Neural cell (in vitro differentiated cells): Measurements from ENCODE around the gene OAF. TPM values are rescaled to one million over a fixed set of nuclear protein-coding genes. Genes with fewer than 3 reads are reported as not detected.

ENCODE experiments used
- H2AFZ ChIP-seq: fragments of 200-600, 300-800 bp; sonication (generic), shearing (Covaris generic); 2 replicates; pipeline ENCODE4 v1.6.0; 2014; ENCODE audit warnings: low read depth, mild to moderate bottlenecking, antibody characterized with exemption, low read length, moderate library complexity
- H3F3A ChIP-seq: fragments of 200-600 bp; shearing (Covaris generic); 2 replicates; pipeline ENCODE4 v1.6.1; 2016; ENCODE audit warnings: mild to moderate bottlenecking, moderate library complexity, mixed read lengths, antibody characterized with exemption, low read length; ENCODE audit not compliant: insufficient read depth, poor library complexity, severe bottlenecking
- H3K27ac ChIP-seq: fragments of 200-600, 300-800 bp; sonication (generic), shearing (Covaris generic); 2 replicates; pipeline ENCODE4 v1.5.1; 2014; ENCODE audit warnings: mild to moderate bottlenecking, low read length, moderate library complexity
- H3K27me3 ChIP-seq: fragments of 300-800, 200-600 bp; sonication (generic), shearing (Covaris generic); 2 replicates; pipeline ENCODE4 v1.6.0; 2014; ENCODE audit warnings: mild to moderate bottlenecking, low read depth, low read length, moderate library complexity; ENCODE audit not compliant: insufficient read depth
- H3K36me3 ChIP-seq: fragments of 300-800, 200-600 bp; sonication (generic), shearing (Covaris generic); 2 replicates; pipeline ENCODE4 v1.5.1; 2014; ENCODE audit warnings: mild to moderate bottlenecking, antibody characterized with exemption, low read length, moderate library complexity; ENCODE audit not compliant: insufficient read depth
- H3K4me2 ChIP-seq: fragments of 300-800, 200-600 bp; sonication (generic), shearing (Covaris generic); 2 replicates; pipeline ENCODE4 v1.6.0; 2014; ENCODE audit warnings: mild to moderate bottlenecking, low read length
- H3K4me3 ChIP-seq: fragments of 300-800, 200-600 bp; sonication (generic), shearing (Covaris generic); 2 replicates; pipeline ENCODE4 v1.5.1; 2014; ENCODE audit warnings: mild to moderate bottlenecking, low read length, moderate library complexity
- H3K79me2 ChIP-seq: fragments of 200-600 bp; shearing (Covaris generic); replicated peaks from 2 replicates; pipeline ENCODE4 v1.6.0; 2014; ENCODE audit warnings: mild to moderate bottlenecking, low read length, moderate library complexity; ENCODE audit not compliant: insufficient read depth
- H3K9ac ChIP-seq: fragments of 300-800, 200-600 bp; sonication (generic), shearing (Covaris generic); 2 replicates; pipeline ENCODE4 v1.6.1; 2016; ENCODE audit warnings: mild to moderate bottlenecking, low read length, mixed read lengths
- H3K9me2 ChIP-seq: fragments of 200-600 bp; shearing (Covaris generic); 2 replicates; pipeline ENCODE4 v1.6.1; 2016; ENCODE audit warnings: mild to moderate bottlenecking, low read length, mixed read lengths; ENCODE audit not compliant: insufficient read depth
- H3K9me3 ChIP-seq: fragments of 200-600, 300-800 bp; sonication (generic), shearing (Covaris generic); 2 replicates; pipeline ENCODE4 v1.6.1; 2016; ENCODE audit warnings: mild to moderate bottlenecking, mixed run types, low read length, moderate library complexity, mixed read lengths
- H4K20me1 ChIP-seq: fragments of 200-600 bp; shearing (Covaris generic); 2 replicates; pipeline ENCODE4 v1.6.1; 2016; ENCODE audit warnings: mild to moderate bottlenecking, mixed run types; ENCODE audit not compliant: insufficient read depth
- EP300 ChIP-seq: fragments of 450-650 bp; conservative IDR thresholded peaks from 2 replicates; pipeline ENCODE4 v1.6.1; 2014; ENCODE audit warnings: antibody characterized with exemption, mild to moderate bottlenecking, moderate library complexity; ENCODE audit not compliant: poor library complexity, severe bottlenecking
- EZH2 ChIP-seq: fragments of 200-600, 300-800 bp; shearing (Covaris generic), sonication (generic); IDR thresholded peaks from 2 replicates; pipeline ENCODE4 v1.6.1; 2014; ENCODE audit warnings: antibody characterized with exemption, low read length, borderline replicate concordance, mild to moderate bottlenecking; ENCODE audit not compliant: insufficient read depth, poor library complexity, severe bottlenecking
- MXI1 ChIP-seq: fragments of 450-650 bp; conservative IDR thresholded peaks from 2 replicates; pipeline ENCODE4 v1.6.1; 2014; ENCODE audit warnings: antibody characterized with exemption, mild to moderate bottlenecking; ENCODE audit not compliant: poor library complexity, severe bottlenecking
- POLR2AphosphoS5 ChIP-seq: IDR thresholded peaks from 2 replicates; pipeline ENCODE4 v1.6.1; 2012
- RAD21 ChIP-seq: fragments of 450-650 bp; conservative IDR thresholded peaks from 2 replicates; pipeline ENCODE4 v1.6.1; 2014; ENCODE audit warnings: antibody characterized with exemption, mild to moderate bottlenecking, moderate library complexity
- SMC3 ChIP-seq: fragments of 450-650 bp; conservative IDR thresholded peaks from 2 replicates; pipeline ENCODE4 v1.6.1; 2014; ENCODE audit warnings: antibody characterized with exemption, mild to moderate bottlenecking, moderate library complexity; ENCODE audit not compliant: poor library complexity
- TAF1 ChIP-seq: IDR thresholded peaks from 2 replicates; pipeline ENCODE4 v1.6.1; 2012; ENCODE audit warnings: low read depth
- polyA plus RNA-seq: library from polyadenylated mRNA; depleted of rRNA; stranded (reverse); fragments of >200 nt; gene quantifications from 2 replicates; pipeline ENCODE4 v1.2.3, GENCODE V29; 2014
- TF ChIP-seq, protein P1 (sequence below): IDR thresholded peaks from 2 replicates; pipeline ENCODE4 v1.6.1; 2012; ENCODE audit warnings: borderline replicate concordance
- TF ChIP-seq, protein P2 (sequence below): fragments of 450-650 bp; IDR thresholded peaks from 2 replicates; pipeline ENCODE4 v1.5.1; 2014; ENCODE audit warnings: antibody characterized with exemption, mild to moderate bottlenecking, moderate library complexity; ENCODE audit not compliant: poor library complexity, severe bottlenecking

Gene OAF
- polyA plus RNA-seq, 1 donor from 2014 or later = 0.97 TPM

DNA sequence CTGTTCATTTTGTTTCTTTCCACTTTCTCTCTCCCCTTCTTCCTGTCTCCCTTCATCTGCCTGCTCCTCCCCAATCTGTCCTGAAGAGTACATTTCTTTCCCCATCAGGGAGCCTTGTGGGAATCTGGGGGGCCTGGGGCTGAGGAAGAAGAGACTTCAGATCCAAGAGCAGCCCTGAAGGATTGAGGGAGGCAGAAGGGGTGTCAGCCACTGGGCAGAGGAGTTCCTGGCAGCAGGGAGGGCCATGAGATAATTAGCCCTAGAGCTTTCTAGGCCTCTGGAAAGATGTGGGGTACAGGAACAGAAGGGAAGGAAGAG is 24.4 kb upstream of the OAF start:
- H3F3A ChIP-seq = no peaks in the 10 kb centered on the region
- H3K4me2 ChIP-seq = no peak overlapping the region
- H3K79me2 ChIP-seq = no peaks in the 10 kb centered on the region
- H3K36me3 ChIP-seq = no peaks in the 10 kb centered on the region
- H2AFZ ChIP-seq = no peak overlapping the region
- no peaks in the 10 kb centered on the region for H3K9me2 ChIP-seq
- no peaks in the 10 kb centered on the region for H4K20me1 ChIP-seq
- H3K27me3 ChIP-seq = no peaks in the 10 kb centered on the region
- no peak for TF ChIP-seq MXI1
- TF ChIP-seq, protein P1, sequence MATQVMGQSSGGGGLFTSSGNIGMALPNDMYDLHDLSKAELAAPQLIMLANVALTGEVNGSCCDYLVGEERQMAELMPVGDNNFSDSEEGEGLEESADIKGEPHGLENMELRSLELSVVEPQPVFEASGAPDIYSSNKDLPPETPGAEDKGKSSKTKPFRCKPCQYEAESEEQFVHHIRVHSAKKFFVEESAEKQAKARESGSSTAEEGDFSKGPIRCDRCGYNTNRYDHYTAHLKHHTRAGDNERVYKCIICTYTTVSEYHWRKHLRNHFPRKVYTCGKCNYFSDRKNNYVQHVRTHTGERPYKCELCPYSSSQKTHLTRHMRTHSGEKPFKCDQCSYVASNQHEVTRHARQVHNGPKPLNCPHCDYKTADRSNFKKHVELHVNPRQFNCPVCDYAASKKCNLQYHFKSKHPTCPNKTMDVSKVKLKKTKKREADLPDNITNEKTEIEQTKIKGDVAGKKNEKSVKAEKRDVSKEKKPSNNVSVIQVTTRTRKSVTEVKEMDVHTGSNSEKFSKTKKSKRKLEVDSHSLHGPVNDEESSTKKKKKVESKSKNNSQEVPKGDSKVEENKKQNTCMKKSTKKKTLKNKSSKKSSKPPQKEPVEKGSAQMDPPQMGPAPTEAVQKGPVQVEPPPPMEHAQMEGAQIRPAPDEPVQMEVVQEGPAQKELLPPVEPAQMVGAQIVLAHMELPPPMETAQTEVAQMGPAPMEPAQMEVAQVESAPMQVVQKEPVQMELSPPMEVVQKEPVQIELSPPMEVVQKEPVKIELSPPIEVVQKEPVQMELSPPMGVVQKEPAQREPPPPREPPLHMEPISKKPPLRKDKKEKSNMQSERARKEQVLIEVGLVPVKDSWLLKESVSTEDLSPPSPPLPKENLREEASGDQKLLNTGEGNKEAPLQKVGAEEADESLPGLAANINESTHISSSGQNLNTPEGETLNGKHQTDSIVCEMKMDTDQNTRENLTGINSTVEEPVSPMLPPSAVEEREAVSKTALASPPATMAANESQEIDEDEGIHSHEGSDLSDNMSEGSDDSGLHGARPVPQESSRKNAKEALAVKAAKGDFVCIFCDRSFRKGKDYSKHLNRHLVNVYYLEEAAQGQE = no peak
- TF ChIP-seq EP300 = no peak
- no peak for TF ChIP-seq RAD21
- TF ChIP-seq, protein P2, sequence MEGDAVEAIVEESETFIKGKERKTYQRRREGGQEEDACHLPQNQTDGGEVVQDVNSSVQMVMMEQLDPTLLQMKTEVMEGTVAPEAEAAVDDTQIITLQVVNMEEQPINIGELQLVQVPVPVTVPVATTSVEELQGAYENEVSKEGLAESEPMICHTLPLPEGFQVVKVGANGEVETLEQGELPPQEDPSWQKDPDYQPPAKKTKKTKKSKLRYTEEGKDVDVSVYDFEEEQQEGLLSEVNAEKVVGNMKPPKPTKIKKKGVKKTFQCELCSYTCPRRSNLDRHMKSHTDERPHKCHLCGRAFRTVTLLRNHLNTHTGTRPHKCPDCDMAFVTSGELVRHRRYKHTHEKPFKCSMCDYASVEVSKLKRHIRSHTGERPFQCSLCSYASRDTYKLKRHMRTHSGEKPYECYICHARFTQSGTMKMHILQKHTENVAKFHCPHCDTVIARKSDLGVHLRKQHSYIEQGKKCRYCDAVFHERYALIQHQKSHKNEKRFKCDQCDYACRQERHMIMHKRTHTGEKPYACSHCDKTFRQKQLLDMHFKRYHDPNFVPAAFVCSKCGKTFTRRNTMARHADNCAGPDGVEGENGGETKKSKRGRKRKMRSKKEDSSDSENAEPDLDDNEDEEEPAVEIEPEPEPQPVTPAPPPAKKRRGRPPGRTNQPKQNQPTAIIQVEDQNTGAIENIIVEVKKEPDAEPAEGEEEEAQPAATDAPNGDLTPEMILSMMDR = no peak
- TF ChIP-seq POLR2AphosphoS5 = no peak
- TF ChIP-seq SMC3 = no peak
- no peak for TF ChIP-seq TAF1
- H3K9me3 ChIP-seq = no peaks in the 10 kb centered on the region
- no peak overlapping the region for H3K27ac ChIP-seq
- H3K4me3 ChIP-seq = no peak overlapping the region
- no peak overlapping the region for H3K9ac ChIP-seq

DNA sequence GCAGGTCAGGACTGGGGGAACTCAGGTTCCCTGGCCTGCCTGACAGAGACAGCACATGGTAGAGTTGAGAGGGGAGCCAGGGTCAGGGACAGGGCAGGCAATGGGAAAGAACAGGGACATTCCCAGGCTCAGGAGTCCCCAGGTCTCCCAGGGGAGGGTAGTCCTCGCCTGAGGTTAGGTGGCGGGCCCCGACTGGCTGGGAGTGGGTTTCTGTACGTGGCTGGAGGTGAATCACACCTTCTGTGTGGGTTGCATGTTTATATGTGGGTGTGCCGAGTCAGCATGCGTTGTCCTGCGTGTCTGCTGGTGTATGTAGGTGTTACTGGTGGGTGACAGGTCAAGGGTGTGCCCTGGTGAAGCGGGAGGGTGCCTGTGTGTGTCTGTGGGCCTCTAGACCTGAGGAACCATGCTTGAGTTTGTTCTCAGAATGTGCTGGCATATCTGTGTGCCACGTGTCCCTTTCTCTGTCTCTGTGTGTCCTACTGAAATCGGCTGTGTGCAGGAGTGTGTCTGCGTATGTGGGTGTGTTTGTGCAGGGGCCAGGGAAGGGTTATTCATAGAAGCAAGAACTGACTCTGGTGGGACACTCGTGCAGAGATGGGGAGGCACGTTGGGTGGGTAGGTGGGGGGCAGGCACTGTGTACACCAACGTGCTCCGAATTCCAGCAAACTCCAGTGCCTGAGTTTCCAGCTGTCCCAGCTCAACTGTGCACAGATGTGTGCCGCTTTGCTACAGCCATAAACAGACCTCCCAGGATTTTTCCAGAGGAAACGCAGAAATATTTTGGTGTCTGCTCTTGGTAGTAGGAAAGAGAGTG is 23.8 kb upstream of the OAF start:
- Histone ChIP-seq H3K9me2 (no peaks in the 10 kb centered on the region), H3K36me3 (no peaks in the 10 kb centered on the region), H3K4me3 (no peak overlapping the region), H3K9me3 (no peaks in the 10 kb centered on the region), H3K4me2 (no peak overlapping the region), H3K9ac (no peak overlapping the region), H3K79me2 (no peaks in the 10 kb centered on the region), H3F3A (no peaks in the 10 kb centered on the region), H3K27ac (no peak overlapping the region), H2AFZ (no peak overlapping the region), H3K27me3 (no peaks in the 10 kb centered on the region), H4K20me1 (no peaks in the 10 kb centered on the region)
- no peak for TF ChIP-seq MXI1
- TF ChIP-seq, protein P1 = no peak
- TF ChIP-seq POLR2AphosphoS5 = no peak
- TF ChIP-seq RAD21 = no peak
- no peak for TF ChIP-seq SMC3
- no peak for TF ChIP-seq TAF1
- TF ChIP-seq, protein P2 = no peak
- TF ChIP-seq EZH2 = no peak
- no peak for TF ChIP-seq EP300
